ENCODE measurements around the gene RBM6.
"Not testable (repeated sequence)": the region's sequence is repeated elsewhere in the genome, so short reads cannot be mapped to it uniquely, and the experiment has no call there.

Gene RBM6

DNA sequence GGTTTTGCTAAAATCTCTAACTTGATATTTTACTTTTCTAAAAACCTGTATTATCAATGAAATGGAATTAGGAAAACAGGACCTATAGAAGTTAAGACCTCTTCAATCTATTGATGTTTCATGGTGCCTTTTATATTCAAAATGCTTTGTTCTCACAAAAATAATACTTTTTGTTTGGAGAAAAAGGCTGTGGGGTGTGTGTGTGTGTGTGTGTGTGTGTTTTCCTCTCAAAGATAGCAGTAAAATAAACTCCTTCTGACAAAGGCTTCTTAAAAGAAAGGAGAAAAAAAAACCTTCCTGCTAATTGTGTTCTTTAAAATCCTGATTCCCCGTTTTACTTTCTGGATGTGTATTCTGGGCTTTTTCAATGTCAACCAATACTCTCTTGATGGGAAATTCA, 54.5 kb downstream of the RBM6 start:
- FAIRE-seq, result no peak

GRCh38 chr3:49996016-49996415, 56.1 kb downstream of the RBM6 start:
- no peak for FAIRE-seq

DNA sequence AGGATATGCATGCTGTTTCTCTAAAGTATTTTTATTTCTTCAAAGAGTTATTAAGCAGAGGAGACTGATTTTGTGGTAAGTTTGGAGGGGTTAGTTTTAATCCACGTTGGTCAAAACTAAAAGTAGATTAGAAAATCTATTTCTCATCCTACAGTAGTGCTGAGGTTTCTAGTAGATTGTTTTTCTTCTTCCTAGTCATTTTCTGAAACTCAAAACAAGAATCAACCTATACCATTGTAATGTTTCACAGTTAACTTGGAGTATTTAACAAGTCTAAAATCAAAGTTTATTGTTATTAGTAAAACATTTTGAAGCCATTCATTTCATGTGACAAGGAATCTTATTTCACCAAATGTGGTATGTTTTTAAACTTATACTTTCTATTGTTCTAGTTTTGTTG, 57.9 kb downstream of the RBM6 start:
- FAIRE-seq, result no peak

GRCh38 chr3:49998326-49998725, 58.4 kb downstream of the RBM6 start:
- FAIRE-seq, result no peak

- FAIRE-seq, result no peak
Measured at GRCh38 chr3:50001511-50001910, 61.6 kb downstream of the RBM6 start.

- FAIRE-seq, result no peak
Measured at GRCh38 chr3:50003216-50003615, 63.3 kb downstream of the RBM6 start.

DNA sequence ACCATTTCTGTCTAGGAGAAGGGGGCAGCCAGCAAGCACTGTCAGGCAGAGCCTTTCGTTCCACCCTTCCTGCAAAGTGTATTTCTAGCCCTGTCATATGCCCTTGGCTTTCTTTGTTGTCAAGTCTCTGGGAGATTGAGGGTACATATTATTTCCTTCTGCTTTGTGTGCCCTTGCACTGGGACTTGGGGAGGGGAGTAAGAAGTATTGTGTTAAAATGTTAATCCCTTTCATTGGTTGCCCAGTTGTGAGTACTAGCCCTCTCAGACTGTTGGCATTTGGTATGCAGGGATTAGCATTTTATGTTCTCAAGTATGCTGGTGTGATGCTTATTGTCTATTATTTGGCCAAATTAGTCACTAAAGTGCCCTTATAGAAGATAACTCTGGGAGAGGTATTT, 63.9 kb downstream of the RBM6 start:
- FAIRE-seq, result no peak

DNA sequence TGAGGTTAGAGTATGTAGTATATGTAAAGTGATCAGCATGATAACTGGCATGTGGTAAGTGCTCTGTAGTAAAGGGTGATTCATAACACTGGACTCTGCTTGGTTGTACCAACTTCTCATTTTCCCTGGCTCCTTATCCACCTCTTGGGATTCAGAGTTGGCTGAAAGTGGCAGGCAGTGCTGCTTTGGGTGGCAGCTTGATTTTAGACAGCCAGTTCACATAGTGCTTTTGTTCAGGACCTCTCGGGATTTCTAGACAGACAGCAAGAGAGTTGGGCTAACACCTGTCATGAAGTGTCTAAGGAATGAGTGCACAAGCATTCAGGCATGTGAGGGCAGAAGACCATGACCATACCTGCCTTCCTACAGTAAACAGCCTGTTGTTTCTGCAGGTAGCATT, 69.0 kb downstream of the RBM6 start:
- no peak for FAIRE-seq

- no peak for FAIRE-seq
Measured at GRCh38 chr3:50010959-50011358, 71.0 kb downstream of the RBM6 start.

- FAIRE-seq, result no peak
Measured at GRCh38 chr3:50015918-50016317, 76.0 kb downstream of the RBM6 start.

DNA sequence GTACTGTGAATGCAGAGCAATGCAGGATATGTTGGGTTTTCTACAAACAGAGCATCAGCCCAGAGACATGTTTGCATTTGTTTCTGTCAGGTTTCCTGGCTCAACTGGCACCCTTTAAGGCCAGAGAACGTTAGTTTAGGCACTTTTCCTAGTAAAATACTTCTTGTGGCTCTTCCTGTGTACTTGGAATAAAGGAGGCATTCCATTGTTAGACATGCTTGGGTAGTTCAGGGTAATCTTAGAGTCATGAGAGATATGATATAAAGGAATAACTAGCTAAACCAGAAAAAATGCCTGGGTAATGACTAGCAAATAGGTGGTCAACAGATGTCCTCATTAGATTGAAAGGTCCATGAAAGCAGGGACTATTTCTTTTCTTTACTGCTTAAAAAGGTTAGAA, 88.4 kb downstream of the RBM6 start:
- FAIRE-seq, result no peak

GRCh38 chr3:50031201-50031600, 91.3 kb downstream of the RBM6 start:
- FAIRE-seq, result not testable (repeated sequence)

DNA sequence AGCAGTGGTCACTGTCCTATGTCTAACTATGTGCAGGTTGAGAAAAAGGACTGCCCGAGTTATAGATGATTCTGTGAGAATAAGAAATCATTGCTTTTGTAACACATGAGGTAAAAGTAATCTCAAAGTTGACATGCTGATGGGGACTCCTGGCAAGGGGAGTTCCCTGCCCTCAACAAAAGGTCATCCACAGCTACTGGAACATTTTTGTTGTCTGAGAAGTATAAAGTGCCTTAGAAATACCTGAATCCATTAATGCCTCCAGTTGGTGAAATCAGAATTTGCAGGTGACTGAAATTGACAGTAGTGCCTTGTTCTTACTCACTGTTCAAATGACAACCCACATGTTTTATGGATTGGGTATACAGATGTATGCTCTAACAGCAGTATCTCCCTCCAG, 105.0 kb downstream of the RBM6 start:
- FAIRE-seq, result no peak

GRCh38 chr3:50047426-50047825, 107.5 kb downstream of the RBM6 start:
- no peak for FAIRE-seq

GRCh38 chr3:50050361-50050760, 110.4 kb downstream of the RBM6 start:
- no peak for FAIRE-seq

DNA sequence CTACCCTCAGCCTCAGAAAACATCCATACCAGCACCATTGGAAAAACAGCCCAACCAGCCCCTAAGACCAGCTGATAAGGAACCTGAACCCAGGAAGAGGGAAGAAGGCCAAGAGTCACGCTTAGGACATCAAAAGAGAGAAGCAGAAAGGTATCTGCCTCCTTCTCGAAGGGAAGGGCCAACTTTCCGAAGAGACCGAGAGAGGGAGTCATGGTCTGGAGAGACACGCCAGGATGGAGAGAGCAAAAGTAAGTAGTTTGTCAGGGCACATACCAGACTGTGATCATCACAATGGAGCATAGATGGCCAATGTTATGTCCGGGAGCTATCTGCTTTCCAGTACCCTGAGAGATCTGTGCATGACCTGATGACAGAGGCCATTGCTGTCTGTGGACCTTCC, 117.8 kb downstream of the RBM6 start:
- FAIRE-seq, result no peak

DNA sequence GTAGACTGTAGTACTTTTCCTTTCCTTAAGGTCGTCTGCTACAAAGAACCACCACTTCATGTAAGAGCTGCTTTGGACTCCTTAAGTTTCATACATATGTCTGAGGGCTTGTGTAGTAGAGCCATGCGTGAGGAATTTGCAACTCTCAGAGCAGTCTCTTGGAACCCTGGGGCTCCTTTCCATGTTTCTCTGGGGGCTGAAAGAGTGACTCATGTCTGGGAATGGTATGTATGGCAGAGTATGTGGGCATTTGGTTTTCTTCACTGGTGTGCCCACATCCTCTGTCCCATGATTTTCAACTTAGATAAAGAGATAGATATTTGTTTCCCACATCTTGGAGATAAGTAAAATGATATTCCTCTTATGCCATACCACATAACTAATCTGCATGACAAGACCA, 128.2 kb downstream of the RBM6 start:
- no peak for FAIRE-seq

DNA sequence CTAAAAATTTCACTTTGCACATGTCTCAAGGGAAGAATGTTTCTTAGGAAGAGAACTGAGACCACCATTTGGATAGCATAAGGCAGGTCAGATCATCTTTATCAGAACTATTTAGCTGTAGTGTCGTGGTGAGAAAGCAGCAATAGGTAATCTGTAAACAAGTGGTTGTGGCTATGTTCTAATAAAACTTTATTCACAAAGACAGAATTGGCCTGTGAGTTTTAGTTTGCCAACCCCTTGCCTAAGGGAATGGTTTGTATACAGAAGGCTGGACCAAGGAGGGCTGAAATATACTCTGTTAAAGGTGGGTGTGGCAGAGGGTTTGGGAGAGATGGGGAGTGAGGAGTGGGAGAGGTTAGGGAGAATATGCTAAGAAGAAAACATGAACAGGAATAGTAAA, 138.1 kb downstream of the RBM6 start:
- FAIRE-seq, result no peak

- no peak for FAIRE-seq
Measured at GRCh38 chr3:50078622-50079021, 138.7 kb downstream of the RBM6 start.

DNA sequence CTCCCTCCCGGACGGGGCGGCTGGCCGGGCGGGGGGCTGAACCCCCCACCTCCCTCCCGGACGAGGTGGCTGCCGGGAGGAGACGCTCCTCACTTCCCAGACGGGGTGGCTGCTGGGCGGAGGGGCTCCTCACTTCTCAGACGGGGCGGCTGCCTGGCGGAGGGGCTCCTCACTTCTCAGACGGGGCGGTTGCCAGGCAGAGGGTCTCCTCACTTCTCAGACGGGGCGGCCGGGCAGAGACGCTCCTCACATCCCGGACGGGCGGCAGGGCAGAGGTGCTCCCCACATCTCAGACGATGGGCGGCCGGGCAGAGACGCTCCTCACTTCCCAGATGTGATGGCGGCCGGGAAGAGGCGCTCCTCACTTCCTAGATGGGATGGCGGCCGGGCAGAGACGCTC, 145.0 kb downstream of the RBM6 start:
- FAIRE-seq, result not testable (repeated sequence)

GRCh38 chr3:50088725-50089608, 149.0 kb downstream of the RBM6 start, which contains the start of gene RBM5:
Gene RBM5, plus strand, starts transcription at chr3:50088919. Its CDS starts 1,516 bp downstream, at chr3:50090435.
- no peak for FAIRE-seq

GRCh38 chr3:50089609-50089945, 149.6 kb downstream of the RBM6 start:
- no peak for FAIRE-seq

DNA sequence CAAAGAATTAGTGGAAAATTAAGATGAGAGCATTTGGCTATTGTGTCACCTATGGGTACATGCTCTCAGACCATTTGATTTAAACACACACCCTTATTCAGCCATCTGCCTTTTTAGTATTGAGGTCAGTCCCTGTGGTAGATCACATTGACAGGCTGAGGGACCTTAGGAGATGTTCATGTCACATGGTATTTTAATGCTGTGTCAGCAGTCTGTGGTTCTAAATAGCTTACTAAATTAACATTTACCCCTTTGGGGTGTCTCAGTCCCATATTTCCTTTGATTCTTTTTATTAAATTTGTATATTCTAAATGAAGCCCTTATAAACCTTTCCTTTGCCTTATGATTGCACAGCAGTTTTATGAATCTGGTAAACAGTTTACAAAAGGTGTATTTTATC, 151.0 kb downstream of the RBM6 start:
- FAIRE-seq, result no peak

DNA sequence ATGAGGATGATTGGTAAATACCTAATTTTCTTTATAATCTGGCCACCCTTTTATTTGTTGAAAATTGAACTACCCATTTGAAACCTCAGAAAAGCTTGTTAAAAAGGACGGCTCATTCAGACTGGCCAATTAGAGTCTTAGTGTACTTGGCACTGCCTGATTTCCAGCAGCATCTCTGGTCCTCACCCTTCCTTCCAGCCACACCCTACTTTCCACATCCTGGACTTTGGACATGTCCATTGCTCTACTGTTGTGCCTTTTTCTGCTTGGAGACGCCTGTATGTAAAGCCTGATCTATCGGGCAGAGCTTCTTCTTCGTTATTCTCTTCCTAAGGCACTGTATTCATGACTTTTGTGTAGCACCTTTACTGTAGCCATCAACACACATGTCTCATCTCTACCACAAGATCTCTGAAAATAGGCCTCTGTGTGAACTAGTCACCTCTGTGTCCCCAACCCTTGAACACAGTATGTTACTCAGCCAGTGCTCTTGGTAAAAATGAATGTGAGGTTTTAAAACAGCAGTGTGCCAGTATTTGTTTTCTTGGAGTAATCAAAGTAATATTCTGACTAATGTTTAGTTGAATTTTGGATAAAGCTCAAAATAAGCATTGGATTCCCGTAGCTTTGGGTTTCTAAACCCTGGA, 155.5 kb downstream of the RBM6 start:
- no peak for FAIRE-seq

GRCh38 chr3:50100386-50100785, 160.4 kb downstream of the RBM6 start:
- FAIRE-seq, result no peak

Measured in colon (tissue), 2 donors.